HG03135 (cell line): ENCODE data around the gene REEP1.
"Not testable (repeated sequence)": the region's sequence is repeated elsewhere in the genome, so short reads cannot be mapped to it uniquely, and the experiment has no call there.

Experiments used
- ATAC-seq: cut with Tn5 transposase; IDR thresholded peaks from one replicate; pipeline ENCODE4 v1.9.1; 2021; ENCODE audit warnings: mild to moderate bottlenecking, moderate library complexity; ENCODE audit not compliant: unreplicated experiment

The REEP1 gene

DNA sequence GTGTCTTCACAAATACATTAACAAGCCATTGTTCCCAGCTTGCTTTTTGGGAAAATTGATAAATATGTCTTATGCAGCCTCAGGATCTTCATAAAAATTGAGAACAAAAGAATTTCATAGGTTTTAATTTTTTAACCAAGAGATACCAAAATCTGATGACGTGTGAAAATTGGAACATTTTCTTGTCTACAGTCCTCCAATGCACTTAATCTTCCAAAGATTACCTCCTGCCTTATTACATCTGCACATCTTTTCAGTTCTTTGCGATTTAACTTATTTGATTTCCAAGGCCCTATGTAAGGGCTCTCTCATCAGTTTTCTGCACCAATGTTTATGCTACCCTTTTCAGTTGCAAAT, 135.1 kb downstream of the REEP1 start:
- no peak for ATAC-seq

GRCh38 chr2:86201671-86202335, 135.6 kb downstream of the REEP1 start:
- no peak for ATAC-seq

GRCh38 chr2:86200564-86200963, 136.9 kb downstream of the REEP1 start:
- ATAC-seq, result not testable (repeated sequence)

DNA sequence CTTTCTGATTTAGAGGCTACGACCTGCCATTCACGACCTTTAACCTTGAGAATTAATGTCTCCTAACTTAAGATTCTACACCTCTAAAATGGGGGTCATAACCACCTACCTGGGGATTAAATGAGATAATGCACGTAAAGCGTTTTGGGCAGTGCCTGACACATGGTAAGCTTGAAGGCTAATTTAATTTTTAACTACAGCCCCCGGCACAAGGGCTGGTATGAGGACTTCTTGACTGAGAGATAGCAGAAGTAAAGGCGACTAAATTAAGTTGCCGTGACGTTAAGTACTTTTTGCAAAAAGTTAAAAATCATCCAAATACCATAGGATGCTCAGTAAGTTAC, 137.6 kb downstream of the REEP1 start:
- no peak for ATAC-seq

GRCh38 chr2:86195808-86196387, 141.5 kb downstream of the REEP1 start:
- ATAC-seq, result no peak

GRCh38 chr2:86195055-86195807, 142.2 kb downstream of the REEP1 start, which contains the start of gene IMMT:
TSS of gene IMMT (minus strand) at chr2:86195462. CDS start at chr2:86195382, 80 bp downstream.
- ATAC-seq, result peak; percentile 80

- no peak for ATAC-seq
These were observed 142.7 kb downstream of the REEP1 start for GRCh38 chr2:86194751-86195054.

DNA sequence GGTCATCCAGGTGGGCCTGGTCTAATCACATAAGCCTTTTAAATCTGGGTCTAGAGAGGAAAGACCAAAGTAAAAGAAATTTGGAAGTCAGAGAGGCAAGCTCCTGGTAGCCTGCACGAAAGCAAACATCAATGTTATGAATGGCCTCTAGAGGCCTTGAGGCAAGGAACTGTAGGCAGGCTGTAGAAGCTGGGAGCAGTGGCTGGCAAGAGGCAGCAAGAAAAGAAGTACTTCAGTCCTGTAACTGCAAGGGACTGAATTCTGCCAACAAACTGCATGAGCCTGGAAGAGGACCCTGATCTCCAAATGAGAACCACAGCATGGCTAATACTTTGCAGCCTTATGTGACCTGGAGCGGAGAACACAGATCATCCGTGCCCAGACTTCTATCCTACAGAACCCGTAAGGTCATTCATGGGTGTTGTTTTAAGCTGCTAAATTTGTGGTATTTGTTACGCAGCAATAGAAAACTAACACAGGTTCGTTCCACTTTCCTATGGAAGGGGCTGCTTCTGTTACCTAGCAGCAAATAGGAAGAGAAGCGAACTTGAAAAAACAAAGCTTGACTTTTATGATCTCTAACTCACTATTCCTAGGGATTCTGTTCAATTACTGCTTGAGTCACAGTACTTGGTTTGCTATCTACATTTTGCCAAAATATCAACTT, 143.4 kb downstream of the REEP1 start:
- ATAC-seq, result no peak

- ATAC-seq, result no peak
These were observed 147.5 kb downstream of the REEP1 start for GRCh38 chr2:86189782-86190416.

DNA sequence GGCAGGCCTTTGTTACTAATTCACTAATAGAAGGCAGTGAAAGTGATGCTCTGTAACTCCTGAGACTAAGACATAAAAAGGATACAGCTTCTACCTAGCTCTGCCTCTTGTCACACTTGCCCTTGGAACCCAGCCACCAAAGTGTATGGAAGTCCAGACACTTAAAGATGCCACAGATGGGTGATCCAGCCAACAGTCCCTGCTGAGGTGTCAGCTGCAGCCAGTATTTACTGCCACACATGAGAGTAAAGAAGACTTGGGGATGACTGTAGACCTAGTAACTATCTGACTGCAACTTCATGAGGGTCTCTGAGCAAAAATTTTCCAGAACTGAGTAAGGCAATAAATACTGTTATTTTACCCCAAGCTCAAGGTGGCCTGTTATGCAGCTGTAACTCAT, 151.0 kb downstream of the REEP1 start:
- ATAC-seq, result no peak

- no peak for ATAC-seq
These were observed 151.8 kb downstream of the REEP1 start for GRCh38 chr2:86185517-86186212.

DNA sequence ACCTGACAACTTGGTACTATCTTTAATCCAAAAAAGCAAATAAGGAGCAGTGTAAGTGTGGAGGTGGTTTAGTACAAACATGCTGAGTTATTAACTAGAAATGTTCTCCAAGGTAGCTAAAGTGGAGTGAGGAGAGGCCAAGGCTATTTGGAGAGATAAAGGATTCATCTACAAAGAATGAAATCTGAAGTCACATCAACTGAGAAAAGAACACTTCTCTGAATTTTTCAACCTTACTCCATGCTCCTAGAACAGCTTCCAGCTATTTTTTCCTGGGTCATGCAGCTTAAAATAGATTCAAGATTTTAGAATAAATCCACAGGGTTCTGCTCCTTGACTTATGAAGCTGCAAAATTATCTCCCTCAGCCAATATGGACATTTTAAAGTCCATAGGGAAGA, 160.8 kb downstream of the REEP1 start:
- no peak for ATAC-seq

- no peak for ATAC-seq
These were observed 161.6 kb downstream of the REEP1 start for GRCh38 chr2:86175828-86176227.

DNA sequence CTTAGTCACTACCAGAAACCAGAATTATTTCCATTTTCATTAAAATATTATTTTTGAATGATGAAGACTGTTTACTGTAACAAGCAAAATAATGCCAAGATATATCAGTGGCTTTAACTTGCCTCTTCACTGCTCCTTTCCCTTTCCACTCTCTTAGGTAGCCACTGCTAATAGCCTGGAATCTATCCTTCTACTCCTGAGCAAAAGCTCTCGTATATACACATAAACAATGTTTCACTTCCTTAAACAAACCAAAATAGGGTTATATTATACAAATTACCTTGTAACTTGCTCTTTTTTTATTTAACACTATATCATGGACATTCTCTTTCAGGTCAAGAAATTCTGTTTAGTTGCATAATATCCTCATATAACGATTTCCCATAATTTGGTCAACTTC, 163.0 kb downstream of the REEP1 start:
- no peak for ATAC-seq

DNA sequence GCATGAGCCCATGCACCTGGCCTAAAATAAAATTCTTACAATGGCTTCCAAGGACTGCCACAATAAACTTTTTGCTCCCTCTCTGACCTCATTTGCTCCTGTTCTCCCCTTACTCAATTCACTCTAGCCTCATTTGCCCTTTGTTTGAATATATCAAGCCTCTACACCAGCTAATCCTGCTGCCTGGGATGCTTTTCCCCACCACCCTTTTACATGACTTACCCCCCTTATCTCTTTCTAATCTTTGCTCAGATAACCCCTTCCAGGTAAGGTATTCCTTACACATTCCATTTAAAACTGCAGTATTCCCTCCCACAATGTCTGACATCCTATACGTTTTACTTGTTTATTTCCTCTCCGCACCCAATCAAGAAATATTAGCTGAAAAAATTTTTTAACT, 164.8 kb downstream of the REEP1 start:
- ATAC-seq, result no peak

GRCh38 chr2:86171295-86171694, 166.1 kb downstream of the REEP1 start:
- ATAC-seq, result no peak

DNA sequence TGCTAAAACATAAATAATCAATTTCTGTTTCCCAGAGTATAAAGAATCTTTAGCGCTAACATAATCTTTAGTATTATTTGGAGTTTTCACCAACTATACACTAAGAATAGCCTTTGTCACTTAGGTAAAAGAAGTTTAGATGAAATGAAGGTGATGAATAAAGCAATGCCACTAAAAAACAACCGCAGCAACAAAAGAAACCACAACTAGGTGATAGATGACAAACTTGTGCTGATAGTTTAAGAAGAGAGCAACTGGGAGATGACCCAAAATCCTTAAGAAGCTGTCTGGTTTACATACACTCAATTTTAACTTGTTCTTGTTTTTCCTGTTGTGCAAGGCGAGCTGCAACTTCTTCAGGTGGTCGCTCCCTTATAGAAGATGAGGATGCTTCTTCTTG, 167.0 kb downstream of the REEP1 start:
- no peak for ATAC-seq
